Measurements from ENCODE around the gene MYH9. TPM values are rescaled to one million over a fixed set of nuclear protein-coding genes. Genes with fewer than 3 reads are reported as not detected.

The MYH9 gene
- total RNA-seq, 1 donor from 2014 or later = 1,853 TPM

- DNase-seq (ENCODE audit: low spot score) = no peak
- peak overlapping the region; percentile 98 for H3K27ac Mint-ChIP-seq (ENCODE audit: unreplicated experiment)
- H3K4me3 Mint-ChIP-seq (ENCODE audit: unreplicated experiment) = peak overlapping the region; percentile 93
- TF ChIP-seq CTCF (IDR thresholded peaks at IDR 0.05) = no peak
- peaks cover 46% of the 10 kb centered on the region for H3K4me1 Mint-ChIP-seq (ENCODE audit: low read depth)
- H3K27me3 Mint-ChIP-seq (ENCODE audit: low read depth) = no peaks in the 10 kb centered on the region
- no peaks in the 10 kb centered on the region for H3K9me3 Mint-ChIP-seq (ENCODE audit: low read depth)
- peaks cover 24% of the 10 kb centered on the region for H3K36me3 Mint-ChIP-seq (ENCODE audit: low read depth)
These were observed 663 bp downstream of the MYH9 start for GRCh38 chr22:36386900-36387708.

DNA sequence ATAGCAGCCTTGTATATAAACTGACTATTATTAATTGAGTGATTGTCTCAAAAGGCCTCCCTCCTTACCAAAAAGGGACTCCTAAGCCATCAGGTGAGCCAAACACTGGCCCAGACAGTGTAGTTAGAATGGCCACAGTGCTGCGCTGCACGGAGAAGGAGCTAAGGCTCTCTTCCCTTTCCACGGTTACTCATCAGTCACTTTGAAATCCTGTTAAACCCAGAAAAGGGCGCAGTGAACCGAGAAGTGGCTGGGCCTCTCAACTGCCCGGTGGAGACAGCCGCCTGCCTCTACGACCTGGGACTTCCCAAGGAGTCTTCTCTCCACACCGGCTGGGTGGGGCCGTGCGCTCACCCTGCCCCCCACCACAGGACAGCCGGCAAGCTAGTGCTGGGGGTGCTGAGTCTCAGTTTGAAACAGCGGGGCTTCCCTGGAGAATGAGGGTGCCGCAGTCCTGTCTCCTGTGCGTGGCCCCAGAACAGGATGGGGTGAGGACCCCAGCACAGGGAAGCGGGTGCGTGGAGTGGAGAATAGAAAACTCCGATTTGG lies 1.3 kb downstream of the MYH9 start:
- Mint-ChIP-seq H3K4me1 (ENCODE audit: low read depth) (peaks cover 53% of the 10 kb centered on the region), H3K4me3 (ENCODE audit: unreplicated experiment) (peak overlapping the region; percentile 93), H3K36me3 (ENCODE audit: low read depth) (peaks cover 28% of the 10 kb centered on the region), H3K27ac (ENCODE audit: unreplicated experiment) (peak overlapping the region; percentile 98), H3K27me3 (ENCODE audit: low read depth) (no peaks in the 10 kb centered on the region), H3K9me3 (ENCODE audit: low read depth) (no peaks in the 10 kb centered on the region)
- DNase-seq (ENCODE audit: low spot score) = no peak
- TF ChIP-seq CTCF (IDR thresholded peaks at IDR 0.05) = peak; percentile 30

GRCh38 chr22:36385491-36386350 lies 2.0 kb downstream of the MYH9 start:
- no peak for TF ChIP-seq CTCF (IDR thresholded peaks at IDR 0.05)
- Mint-ChIP-seq H3K9me3 (ENCODE audit: low read depth) (no peaks in the 10 kb centered on the region), H3K4me3 (ENCODE audit: unreplicated experiment) (peak overlapping the region; percentile 93), H3K27ac (ENCODE audit: unreplicated experiment) (peak overlapping the region; percentile 98), H3K27me3 (ENCODE audit: low read depth) (no peaks in the 10 kb centered on the region), H3K36me3 (ENCODE audit: low read depth) (peaks cover 28% of the 10 kb centered on the region), H3K4me1 (ENCODE audit: low read depth) (peaks cover 59% of the 10 kb centered on the region)
- no peak for DNase-seq (ENCODE audit: low spot score)

GRCh38 chr22:36384766-36385481 lies 2.8 kb downstream of the MYH9 start:
- Mint-ChIP-seq H3K4me3 (ENCODE audit: unreplicated experiment) (peak overlapping the region; percentile 93), H3K4me1 (ENCODE audit: low read depth) (peaks cover 67% of the 10 kb centered on the region), H3K9me3 (ENCODE audit: low read depth) (no peaks in the 10 kb centered on the region), H3K27ac (ENCODE audit: unreplicated experiment) (peak overlapping the region; percentile 98), H3K27me3 (ENCODE audit: low read depth) (no peaks in the 10 kb centered on the region), H3K36me3 (ENCODE audit: low read depth) (peaks cover 31% of the 10 kb centered on the region)
- TF ChIP-seq CTCF (IDR thresholded peaks at IDR 0.05) = peak; percentile 30
- no peak for DNase-seq (ENCODE audit: low spot score)
